ENCODE measurements around the gene GDF7. TPM values are rescaled to one million over a fixed set of nuclear protein-coding genes. Genes with fewer than 3 reads are reported as not detected.
A peak's percentile ranks its signal among the peaks of the same experiment; 100 is the strongest.

Gene GDF7
- polyA plus RNA-seq, 3 donors = not detected

DNA sequence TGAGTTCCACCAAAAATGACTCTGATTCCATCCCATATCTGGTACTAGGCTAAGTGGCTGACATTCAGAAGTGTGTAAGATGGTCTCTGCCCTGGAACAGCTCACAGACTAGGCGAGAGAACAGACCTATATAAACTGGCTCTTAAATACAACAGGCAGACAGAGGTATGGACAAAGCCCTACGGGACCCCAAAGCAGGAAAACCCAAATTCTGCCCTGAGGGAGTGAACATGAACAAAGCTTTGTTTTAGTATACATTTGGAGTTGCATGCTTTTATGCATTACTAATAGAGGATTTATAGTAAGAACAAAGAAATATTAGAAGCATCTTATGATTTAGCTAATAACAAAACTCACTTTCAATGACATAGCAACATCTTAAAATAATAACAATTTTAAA is 25.1 kb downstream of the GDF7 start:
- Histone ChIP-seq H3K27me3 (ENCODE audit: control insufficient read depth in 2 of 2, insufficient read depth in 2 of 2, low read length in 2 of 2) (no peaks in the 10 kb centered on the region), H3K36me3 (replicated peaks in 1 of 2; ENCODE audit: control insufficient read depth in 1 of 2, insufficient read depth in 2 of 2, low read length in 2 of 2) (peaks cover 0 to 14% of the 10 kb centered on the region in 2 donors), H3K9ac (ENCODE audit: insufficient read depth, low read length, poor library complexity, severe bottlenecking) (no peak overlapping the region), H3K79me2 (ENCODE audit: insufficient read depth, low read length) (no peaks in the 10 kb centered on the region), H3K4me3 (replicated peaks in 1 of 3; ENCODE audit: low read depth in 2 of 3, low read length in 3 of 3) (no peak overlapping the region), H3K9me3 (replicated peaks in 1 of 2; ENCODE audit: control insufficient read depth in 1 of 2, insufficient read depth in 1 of 2, low read length in 2 of 2) (no peaks in the 10 kb centered on the region), H3K4me1 (ENCODE audit: control insufficient read depth in 1 of 2, insufficient read depth in 2 of 2, low read length in 2 of 2) (no peaks in the 10 kb centered on the region), H3K27ac (ENCODE audit: low read depth in 1 of 2, low read length in 2 of 2) (no peak overlapping the region), H2AFZ (ENCODE audit: insufficient read depth, low read depth, low read length, poor library complexity, severe bottlenecking) (no peak overlapping the region), H3K4me2 (replicated peaks; ENCODE audit: extremely low read depth, low read length, poor library complexity, severe bottlenecking) (no peak overlapping the region), H4K20me1 (ENCODE audit: insufficient read depth, low read length) (no peaks in the 10 kb centered on the region)
- TF ChIP-seq, protein P1, sequence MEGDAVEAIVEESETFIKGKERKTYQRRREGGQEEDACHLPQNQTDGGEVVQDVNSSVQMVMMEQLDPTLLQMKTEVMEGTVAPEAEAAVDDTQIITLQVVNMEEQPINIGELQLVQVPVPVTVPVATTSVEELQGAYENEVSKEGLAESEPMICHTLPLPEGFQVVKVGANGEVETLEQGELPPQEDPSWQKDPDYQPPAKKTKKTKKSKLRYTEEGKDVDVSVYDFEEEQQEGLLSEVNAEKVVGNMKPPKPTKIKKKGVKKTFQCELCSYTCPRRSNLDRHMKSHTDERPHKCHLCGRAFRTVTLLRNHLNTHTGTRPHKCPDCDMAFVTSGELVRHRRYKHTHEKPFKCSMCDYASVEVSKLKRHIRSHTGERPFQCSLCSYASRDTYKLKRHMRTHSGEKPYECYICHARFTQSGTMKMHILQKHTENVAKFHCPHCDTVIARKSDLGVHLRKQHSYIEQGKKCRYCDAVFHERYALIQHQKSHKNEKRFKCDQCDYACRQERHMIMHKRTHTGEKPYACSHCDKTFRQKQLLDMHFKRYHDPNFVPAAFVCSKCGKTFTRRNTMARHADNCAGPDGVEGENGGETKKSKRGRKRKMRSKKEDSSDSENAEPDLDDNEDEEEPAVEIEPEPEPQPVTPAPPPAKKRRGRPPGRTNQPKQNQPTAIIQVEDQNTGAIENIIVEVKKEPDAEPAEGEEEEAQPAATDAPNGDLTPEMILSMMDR (IDR thresholded peaks at IDR 0.05) = no peak
- no CpG with 5 or more reads among the region's 2 CpGs for WGBS (ENCODE audit: insufficient coverage)
- no peak for DNase-seq
- no peak overlapping the region for H3K4me3 Mint-ChIP-seq
- peaks cover 0 to 5% (median 0%) of the 10 kb centered on the region in 7 donors for H3K9me3 Mint-ChIP-seq
- peaks cover 14 to 26% of the 10 kb centered on the region in 2 donors for H3K36me3 Mint-ChIP-seq
- H3K27me3 Mint-ChIP-seq (ENCODE audit: low read depth in 3 of 3) = no peaks in the 10 kb centered on the region
- H3K4me1 Mint-ChIP-seq = no peaks in the 10 kb centered on the region
- intact Hi-C loops (cut with micrococcal nuclease) = no loop called here
- H3K27ac Mint-ChIP-seq = no peak overlapping the region

DNA sequence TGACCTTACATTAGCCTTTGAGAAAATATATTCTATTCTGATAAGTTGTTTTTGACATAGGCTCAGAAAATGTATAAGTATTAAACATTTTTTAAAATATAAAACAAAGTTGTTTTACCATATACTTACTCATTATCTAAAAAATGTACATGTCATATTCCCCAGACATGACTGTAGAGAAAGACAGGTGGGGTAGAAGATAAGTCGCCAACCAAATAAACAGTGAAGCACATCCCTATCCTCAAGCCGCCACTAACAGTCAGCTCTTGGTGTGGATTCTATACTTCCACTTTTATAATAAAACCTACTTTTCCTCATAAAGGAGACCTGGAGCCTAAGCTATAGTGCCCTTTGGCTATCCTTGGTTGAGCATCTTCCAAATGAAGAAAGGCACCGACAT is 26.4 kb downstream of the GDF7 start:
- Histone ChIP-seq H3K79me2 (ENCODE audit: insufficient read depth, low read length) (no peaks in the 10 kb centered on the region), H3K4me2 (replicated peaks; ENCODE audit: extremely low read depth, low read length, poor library complexity, severe bottlenecking) (no peak overlapping the region), H3K4me3 (replicated peaks in 1 of 3; ENCODE audit: low read depth in 2 of 3, low read length in 3 of 3) (no peak overlapping the region), H4K20me1 (ENCODE audit: insufficient read depth, low read length) (no peaks in the 10 kb centered on the region), H3K27me3 (ENCODE audit: control insufficient read depth in 2 of 2, insufficient read depth in 2 of 2, low read length in 2 of 2) (no peaks in the 10 kb centered on the region), H3K9ac (ENCODE audit: insufficient read depth, low read length, poor library complexity, severe bottlenecking) (no peak overlapping the region), H3K36me3 (replicated peaks in 1 of 2; ENCODE audit: control insufficient read depth in 1 of 2, insufficient read depth in 2 of 2, low read length in 2 of 2) (peaks cover 0 to 12% of the 10 kb centered on the region in 2 donors), H2AFZ (ENCODE audit: insufficient read depth, low read depth, low read length, poor library complexity, severe bottlenecking) (no peak overlapping the region), H3K9me3 (replicated peaks in 1 of 2; ENCODE audit: control insufficient read depth in 1 of 2, insufficient read depth in 1 of 2, low read length in 2 of 2) (no peaks in the 10 kb centered on the region), H3K27ac (ENCODE audit: low read depth in 1 of 2, low read length in 2 of 2) (no peak overlapping the region), H3K4me1 (ENCODE audit: control insufficient read depth in 1 of 2, insufficient read depth in 2 of 2, low read length in 2 of 2) (peaks cover 0 to under 1% of the 10 kb centered on the region in 2 donors)
- peaks cover 9 to 25% of the 10 kb centered on the region in 2 donors for H3K36me3 Mint-ChIP-seq
- TF ChIP-seq, protein P1 (IDR thresholded peaks at IDR 0.05) = no peak
- H3K4me3 Mint-ChIP-seq = no peak overlapping the region
- H3K4me1 Mint-ChIP-seq = no peaks in the 10 kb centered on the region
- DNase-seq = no peak
- H3K9me3 Mint-ChIP-seq = peaks cover 0 to 5% (median 0%) of the 10 kb centered on the region in 7 donors
- no peaks in the 10 kb centered on the region for H3K27me3 Mint-ChIP-seq (ENCODE audit: low read depth in 3 of 3)
- whole genome bisulfite sequencing (ENCODE audit: insufficient coverage) = 67% methylated on average over 1 of the region's 3 CpGs
- intact Hi-C loops (cut with micrococcal nuclease) = no loop called here
- peak overlapping the region in 1 of 7 donors; percentile 19 for H3K27ac Mint-ChIP-seq

All from CD14-positive monocyte (primary cell).